Vagina (tissue), 2 donors: Measurements from ENCODE around the gene CFI.

ENCODE experiments used
- POLR2A ChIP-seq, 2 donors: fragments of 450-650 bp; IDR thresholded peaks; one replicate each; pipeline ENCODE4 v1.6.1; 2017; ENCODE audit warnings: antibody characterized with exemption in 2 of 2, mild to moderate bottlenecking in 2 of 2, moderate library complexity in 2 of 2
- TF ChIP-seq, protein P1 (sequence below), 3 experiments: fragments of 450-650 bp in 2 of 3; fragments of 200-600 bp in 1 of 3; sonication (generic) in 1 of 3; IDR thresholded peaks; one replicate each; pipeline ENCODE4 v1.5.1; 2017 to 2019; ENCODE audit warnings: antibody characterized with exemption in 3 of 3, mild to moderate bottlenecking in 2 of 3, moderate library complexity in 2 of 3

DNA sequence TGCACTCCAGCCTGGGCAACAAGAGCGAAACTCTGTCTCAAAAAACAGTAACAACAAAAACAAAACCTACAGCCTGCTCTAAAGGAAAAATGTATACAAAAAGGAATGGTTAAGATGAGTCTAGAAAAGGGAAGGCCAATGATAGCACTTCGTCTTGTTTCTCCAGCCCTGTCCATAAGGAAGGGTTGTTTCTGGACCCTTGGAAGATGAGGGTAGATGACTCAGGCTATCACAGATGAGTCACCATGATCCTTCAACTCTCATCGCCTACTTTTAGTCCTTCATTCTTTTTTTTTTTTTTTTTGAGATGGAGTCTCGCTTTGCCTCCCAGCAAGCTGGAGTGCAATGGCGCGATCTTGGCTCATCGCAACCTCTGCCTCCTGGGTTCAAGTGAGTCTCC, 80.8 kb downstream of the CFI start:
- TF ChIP-seq, protein P1, sequence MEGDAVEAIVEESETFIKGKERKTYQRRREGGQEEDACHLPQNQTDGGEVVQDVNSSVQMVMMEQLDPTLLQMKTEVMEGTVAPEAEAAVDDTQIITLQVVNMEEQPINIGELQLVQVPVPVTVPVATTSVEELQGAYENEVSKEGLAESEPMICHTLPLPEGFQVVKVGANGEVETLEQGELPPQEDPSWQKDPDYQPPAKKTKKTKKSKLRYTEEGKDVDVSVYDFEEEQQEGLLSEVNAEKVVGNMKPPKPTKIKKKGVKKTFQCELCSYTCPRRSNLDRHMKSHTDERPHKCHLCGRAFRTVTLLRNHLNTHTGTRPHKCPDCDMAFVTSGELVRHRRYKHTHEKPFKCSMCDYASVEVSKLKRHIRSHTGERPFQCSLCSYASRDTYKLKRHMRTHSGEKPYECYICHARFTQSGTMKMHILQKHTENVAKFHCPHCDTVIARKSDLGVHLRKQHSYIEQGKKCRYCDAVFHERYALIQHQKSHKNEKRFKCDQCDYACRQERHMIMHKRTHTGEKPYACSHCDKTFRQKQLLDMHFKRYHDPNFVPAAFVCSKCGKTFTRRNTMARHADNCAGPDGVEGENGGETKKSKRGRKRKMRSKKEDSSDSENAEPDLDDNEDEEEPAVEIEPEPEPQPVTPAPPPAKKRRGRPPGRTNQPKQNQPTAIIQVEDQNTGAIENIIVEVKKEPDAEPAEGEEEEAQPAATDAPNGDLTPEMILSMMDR (IDR thresholded peaks at IDR 0.05): no peak
- no peak for TF ChIP-seq POLR2A (IDR thresholded peaks at IDR 0.05)
